HG03442 (cell line): ENCODE data around the gene RHOH.
A peak's percentile ranks its signal among the peaks of the same experiment; 100 is the strongest.

Source experiments
- ATAC-seq: cut with Tn5 transposase; IDR thresholded peaks from one replicate; pipeline ENCODE4 v1.9.1; 2021; ENCODE audit warnings: mild to moderate bottlenecking, moderate library complexity; ENCODE audit not compliant: unreplicated experiment

The RHOH gene

DNA sequence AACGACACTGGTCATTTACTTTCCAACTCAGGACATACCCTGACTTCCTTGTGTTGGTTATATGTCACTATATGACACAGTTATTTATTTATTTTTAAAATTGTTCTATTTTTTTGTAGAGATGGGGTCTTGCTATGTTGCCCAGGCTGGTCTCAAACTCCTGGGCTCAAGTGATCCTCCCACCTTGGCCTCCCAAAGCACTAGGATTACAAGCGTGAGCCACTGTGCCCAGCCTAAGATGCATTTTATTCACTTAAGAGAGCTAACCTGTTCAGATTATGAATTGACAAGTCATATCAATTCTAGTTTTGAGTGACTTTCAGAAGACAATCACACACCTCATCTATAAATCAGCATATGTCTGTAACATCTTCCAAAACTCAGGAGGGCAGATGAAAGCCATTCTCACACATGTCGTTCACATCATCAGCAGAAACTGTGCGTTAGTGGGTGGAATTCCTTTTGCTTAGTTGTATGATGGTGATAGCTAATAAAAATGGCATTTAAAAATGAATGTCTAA is 9.4 kb upstream of the RHOH start:
- no peak for ATAC-seq

DNA sequence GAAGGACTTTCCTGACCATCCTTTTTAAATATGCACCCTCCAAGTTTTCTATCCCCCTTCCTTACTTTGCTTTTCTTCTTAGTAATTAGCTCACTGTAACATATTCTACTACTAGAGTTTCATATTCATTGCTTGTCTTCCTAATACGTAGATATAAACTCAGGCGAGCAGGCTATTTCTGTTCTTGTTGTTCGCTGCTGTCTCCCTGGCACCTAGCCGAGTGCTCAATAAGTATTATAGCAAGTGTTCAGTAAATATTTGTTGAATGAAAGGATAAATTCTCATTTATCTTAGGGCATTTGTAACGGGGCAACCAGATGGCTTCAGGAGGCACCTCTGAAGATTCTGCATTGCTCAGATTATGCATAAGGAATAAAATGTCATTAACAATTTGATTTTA is 6.8 kb upstream of the RHOH start:
- no peak for ATAC-seq

DNA sequence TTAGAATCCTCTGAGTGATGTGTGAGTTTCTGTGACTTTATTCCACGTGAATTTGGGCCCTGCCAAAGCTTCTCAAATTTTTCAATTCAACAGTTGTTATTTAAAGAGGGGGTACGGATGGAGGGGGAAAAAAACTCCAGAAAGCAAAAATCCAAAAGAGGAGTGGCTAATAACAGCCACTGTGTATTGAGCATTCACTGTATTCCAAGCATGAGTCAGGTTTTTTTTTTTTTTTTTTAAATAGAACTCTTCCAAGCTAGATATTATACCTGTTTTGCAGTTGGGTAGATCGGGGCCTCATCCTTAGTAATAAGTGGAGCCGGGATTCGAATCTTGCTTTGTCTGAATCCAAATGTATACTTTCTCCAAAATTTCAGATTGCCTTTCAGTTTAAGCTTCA is 6.4 kb upstream of the RHOH start:
- no peak for ATAC-seq

DNA sequence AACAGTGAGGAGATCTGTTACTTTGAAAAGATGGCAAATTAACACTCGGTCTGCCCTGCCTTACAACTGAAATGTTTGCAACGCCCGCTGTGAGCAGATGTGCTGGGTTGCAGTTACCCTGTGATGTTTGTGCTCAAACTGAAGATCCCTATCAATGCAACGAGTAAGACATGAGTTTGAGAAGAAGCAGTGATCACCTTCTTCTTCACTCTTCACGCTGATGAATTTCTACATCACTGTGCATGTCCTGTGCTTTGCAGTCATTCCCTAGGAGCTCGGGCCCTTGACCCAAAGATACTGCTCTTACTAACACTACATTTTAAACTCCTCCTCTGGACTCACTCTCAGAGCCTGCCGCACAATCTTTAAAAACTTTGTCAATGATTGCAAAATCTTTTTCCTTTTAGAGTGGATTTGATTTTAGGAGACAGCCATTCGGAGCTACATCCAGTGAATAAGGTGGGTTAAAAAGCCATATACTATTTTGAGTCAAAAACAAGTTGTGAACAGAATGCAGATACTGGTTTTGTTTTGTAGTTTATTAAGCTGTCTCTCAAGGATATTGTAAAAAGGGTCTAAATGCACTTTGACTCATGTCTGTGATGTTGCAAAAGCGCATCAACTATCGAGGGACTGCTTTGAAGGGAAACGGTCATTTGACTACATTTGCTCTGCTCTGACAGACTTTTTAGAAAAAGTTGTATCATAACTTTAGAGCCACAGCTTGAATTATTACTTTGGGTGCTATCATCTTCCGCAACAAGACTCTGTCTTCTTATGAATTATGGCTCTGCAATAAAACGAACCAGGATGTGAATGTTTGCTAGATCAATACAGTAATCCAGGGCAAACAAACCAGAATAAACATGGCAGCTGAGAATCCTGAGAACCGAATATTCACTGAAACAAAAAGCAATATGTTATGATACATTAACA is 5.7 kb upstream of the RHOH start:
- no peak for ATAC-seq

DNA sequence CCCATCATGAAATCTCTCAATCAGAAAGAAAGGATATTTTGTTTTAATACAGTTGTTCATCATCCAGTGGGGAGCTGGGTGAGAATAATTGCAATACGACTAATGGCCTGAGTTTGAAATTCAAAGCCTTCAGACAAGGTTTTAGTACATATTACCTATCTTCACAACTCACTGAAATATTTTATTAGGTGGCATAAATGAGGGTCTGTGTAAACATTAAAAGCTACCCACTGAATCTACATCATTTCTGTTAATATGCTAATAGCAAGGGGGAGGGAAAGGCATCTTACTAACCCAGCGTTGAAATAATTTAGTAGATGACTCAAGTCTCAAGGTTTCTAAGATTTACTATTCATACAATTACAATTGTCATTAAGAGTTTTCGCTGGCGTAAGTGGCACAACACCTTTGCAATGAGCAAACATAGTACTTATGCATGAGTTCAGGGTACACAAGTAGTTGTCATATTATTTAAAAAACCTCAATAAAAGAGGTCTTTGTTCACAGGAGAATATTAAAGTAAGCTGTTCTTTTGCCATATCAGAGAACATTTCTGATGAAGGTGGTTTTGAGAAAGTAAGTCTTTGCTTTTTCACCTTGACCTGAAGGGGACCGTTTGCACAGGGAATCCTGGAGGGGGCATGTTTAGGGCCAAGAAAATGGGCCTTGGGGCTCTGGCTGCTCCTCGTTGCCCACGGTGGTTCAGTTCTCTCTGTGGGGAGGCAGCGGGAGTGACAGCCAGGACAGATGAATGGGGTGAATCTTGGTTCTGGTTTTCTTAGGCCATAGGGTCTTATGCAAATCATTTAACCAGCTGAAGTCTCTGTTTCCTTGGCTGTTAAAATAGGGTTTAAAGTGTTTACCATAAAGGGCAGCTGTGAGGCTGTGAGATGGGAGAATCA is 4.5 kb upstream of the RHOH start:
- peak; percentile 34 for ATAC-seq

DNA sequence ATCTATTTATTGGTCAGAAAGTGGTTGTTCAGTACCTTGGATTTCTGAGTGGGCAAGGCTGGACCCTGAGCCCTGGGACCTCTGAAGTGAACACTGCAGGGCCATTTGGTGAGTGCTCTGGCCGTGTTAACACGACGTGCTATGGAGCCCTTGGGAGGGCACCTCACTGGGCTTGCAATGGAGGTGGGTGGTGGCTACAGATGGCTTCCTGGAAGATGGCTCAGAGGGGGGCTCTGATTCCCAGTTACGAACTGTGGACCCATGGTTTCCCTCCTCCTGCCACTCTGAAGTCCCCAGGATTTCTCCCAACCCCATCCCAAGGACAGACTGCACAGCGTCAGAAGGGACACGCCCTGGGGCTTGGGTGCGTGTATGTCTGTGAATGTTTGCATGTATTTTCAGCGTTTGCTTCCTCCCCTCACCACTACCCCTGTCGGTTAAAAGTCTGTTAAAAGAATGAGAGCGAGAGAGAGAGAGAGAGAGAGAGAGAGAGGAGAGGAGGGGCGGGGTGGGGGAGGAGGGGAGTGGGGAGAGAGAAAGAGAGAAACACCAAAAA is 3.7 kb upstream of the RHOH start:
- ATAC-seq, result peak; percentile 29

DNA sequence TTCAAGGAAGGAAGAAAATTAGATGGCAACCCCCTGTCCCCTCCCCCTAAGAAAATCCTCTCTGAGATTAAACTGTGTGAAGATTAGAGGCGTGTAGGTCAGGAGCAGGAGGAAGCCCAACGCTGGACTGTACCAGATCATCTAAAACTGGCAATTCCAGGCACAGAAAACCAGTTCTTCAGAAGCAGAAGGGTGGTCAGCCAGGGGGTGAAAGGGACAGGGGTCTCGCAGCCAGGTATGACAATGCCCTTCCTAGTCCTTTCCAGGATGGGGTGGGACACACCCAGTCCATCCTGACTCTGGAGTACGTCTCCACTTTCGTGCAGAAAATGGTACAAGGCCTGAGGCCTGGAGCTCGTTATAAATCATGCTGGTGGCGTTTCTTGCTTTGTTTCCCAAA is 3.3 kb upstream of the RHOH start:
- no peak for ATAC-seq

DNA sequence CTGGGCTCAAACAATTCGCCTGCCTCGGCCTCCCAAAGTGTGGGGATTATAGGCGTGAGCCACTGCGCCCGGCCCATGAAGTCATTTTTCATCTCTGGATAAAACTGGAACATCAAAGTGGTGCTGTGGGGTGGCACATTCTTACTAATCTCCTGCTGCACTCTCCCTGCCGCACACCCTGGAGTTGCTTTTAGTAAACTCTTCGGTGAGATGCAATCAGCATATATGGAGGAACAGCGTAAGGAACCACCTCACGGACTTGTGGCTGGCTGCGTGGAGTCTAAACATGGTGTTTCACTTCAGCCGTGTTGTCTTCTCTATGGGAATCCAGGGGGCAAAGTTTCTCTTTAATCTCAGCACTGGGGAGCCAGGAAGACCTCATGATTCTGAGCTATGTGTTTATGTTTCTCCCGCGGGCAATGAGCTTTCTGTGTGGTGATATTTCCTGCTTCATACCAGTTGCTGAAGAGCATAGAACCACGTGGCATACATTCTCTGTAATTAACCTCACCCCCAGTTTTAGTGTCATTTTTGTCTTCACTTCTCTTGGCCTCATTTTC is 2.1 kb upstream of the RHOH start:
- ATAC-seq, result no peak

DNA sequence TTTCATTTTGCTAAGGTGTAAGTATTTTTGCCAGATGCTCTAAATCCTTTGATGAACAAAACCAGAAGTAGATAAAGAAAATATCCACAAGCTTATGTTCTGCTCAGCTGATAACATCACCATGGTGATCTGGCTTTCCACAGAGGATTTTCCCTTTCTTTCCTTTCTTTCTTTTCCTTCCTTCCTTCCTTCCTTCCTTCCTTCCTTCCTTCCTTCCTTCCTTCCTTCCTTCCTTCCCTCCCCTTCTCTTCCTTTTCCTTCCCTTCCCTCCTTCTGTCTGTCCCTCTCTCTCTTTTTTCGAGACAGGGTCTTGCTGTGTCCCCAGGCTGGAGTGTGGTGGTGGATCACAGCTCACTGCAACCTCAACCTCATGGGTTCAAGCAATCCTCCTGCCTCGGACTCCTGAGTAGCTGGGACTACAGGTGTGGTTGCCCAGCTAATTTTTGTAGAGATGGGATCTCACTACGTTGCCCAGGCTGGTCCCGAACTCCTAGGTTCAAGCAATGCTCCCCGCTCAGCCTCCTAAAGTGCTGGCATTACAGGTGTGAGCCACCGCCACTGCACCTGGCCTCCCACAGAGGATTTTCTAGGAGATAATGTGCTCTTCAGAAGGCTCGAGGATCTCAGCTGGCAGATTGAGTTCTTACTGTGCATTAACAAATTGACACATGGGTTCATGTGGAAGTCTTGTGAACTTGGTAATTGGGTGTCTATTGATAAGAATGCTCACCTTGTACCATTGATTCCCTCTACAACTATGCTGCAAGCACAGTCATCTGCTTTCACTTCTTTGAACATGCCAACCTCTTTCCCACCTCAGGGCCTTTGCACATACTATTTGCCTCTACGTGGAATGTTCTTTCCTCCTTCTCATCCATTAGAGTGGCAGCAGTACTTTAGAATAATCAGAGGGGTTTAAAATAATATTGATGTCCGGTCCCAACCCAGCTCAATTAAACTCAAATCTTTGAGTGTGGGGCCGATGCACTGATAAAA is 1.4 kb upstream of the RHOH start:
- no peak for ATAC-seq

DNA sequence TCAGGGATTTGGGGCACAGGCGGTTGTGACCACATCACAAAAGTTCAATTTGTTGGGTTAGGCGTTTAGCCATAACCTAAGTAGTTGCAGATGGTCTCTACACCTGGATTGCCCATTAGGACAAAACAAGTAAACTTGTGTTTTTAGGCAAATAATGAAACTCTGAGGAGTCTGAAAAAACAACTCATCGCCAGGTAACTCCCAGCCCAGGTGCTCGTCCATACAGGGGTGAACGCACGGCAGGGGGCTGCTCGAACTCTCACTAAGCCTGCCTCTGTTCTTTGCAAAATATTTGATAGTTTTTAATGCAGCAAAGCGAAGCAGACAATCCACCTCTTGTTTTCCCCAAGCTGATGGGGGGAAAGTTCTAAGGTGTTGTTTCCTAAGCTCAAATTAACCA is 559 bp upstream of the RHOH start:
- ATAC-seq, result no peak

DNA sequence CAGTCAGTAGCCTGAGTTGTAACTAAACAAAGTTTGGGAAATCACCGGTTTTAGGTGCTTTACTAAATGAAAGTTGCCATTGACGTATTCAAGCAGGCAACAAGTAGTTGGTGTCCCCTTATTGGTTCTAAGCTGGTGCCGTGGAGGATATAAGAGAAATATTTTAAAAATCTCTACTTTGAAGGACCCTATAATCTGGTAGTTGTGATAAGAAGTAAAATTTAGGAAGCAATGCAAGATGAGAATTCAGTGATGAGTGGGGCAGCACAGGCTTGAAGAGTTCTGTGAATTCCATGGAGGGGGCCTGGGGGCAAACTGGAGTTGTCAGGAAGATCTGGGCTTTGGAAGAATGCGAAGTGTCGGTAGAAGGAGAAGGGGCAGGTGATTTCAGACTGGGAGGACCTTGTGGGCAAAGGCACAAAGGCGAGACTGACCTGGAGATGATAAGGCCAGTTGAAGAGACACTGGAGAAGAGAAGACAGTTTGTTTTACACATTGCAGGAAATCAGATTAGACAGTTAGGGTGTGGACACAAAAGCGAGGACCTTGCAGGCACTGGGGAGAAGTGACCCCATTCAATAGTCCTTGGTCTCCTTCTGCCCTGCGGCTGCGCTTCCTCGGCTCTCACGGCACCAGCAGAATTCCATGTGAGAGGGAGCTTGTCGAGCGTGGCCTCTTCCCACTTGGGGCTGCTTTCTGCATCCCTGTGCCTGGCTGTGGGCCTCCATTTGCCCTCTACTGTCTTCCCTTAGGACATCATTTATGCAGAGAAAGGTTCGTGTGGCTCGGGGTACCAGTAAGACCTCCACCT is 1.3 kb downstream of the RHOH start:
- no peak for ATAC-seq

DNA sequence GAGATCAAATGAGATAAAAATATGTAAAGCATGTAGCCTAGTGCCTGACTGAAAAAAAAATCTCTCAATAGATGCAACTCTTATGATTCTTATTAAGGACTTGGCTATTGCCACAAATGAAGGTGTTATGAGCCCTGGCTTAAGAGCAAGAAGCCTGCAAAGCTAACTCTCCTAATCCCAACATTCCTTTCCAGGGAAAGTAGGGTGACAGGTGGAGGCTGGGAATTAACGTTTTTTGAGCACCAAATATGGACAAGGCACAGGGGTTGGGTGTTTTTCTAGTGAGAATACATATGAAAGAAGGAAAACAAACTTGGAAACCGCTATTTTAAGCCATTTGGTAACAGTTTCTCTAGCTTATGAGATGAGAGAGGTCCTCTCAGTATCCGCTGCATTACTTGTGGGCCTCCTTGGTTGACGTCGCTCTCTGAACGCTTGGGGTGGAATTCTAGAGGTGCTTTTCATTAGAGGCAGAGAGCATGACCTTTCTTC is 2.4 kb downstream of the RHOH start:
- ATAC-seq, result no peak

DNA sequence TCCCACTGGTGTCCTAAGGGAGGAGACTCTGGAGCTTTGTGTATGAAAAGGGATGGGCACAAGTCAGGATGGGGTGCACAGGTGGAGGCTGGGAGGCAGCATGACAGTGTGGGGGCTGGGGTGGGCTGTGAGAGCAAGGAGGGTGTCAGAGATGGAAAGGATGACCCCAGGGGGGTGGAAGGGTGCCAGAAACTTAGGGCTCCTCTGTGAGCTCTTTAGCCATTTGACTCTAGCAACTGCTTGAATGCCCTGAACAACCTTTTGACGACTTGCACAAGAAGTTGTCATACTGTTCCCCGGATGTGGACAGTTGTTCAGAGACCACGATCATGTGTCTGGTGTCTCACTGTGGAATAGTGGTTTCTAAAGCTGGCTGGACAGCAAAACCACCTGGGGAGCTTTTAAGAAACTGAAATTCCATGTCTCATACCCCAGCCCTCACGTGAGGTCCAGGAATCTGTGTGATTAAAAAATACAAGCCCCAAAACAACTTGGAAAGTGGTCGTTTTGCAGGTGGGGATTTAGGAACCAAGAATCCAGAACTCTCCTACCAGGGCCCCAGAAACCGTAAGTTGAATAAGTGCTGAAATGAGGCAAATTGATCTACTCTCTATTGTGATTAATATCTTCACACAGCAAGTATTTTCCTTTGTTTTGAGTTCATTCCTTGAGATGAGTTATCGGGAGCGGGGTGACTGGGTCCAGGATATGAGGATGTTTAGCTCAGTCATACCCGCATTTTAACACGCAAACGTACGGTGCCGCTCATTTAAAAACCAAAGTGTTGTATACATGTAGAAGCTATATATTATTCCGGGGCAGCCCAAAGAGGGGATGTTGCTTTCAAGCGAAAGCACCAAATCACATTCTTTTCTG is 3.4 kb downstream of the RHOH start:
- ATAC-seq, result peak; percentile 60

DNA sequence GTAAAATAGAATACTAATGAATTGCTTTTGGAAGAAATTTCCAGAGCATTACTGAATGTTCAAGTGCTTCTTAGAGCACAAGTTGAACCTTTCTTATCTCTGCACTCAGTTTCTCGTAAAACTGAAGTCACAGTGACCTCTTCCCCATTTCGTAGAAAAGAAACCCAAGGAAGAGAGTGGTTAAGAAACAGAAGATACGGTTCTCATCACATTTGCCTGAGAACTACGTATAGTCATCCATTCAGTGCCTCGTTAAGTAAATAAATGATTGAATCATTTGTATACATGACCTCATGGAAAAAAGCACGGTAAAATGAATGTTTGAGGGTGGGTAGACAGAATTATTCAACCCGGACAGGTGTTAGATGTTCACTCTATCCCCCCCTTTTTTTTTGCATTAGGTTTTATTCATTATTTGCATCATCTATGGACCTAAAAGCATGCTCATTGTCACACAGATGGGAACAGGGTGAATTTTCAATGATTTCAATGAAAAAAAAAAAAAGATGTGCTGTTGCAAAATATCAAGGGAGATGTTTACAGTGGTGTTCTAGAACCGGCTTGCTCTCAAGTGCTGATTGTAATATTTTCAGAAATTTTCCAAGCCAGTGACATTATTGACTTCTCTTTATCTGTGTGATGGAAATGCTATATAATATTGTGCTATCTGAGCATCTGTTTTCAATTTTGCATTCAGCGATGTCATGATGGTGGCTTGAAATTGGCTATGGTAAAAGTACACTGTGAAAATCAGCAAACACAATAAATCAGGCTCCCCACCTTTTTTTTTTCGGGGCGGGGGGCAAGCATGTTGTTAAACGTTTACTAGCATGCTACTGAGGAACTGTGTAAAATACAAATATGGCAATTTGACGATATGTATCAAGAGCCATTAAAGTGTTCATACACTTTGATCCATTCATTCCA is 4.3 kb downstream of the RHOH start:
- ATAC-seq, result no peak

DNA sequence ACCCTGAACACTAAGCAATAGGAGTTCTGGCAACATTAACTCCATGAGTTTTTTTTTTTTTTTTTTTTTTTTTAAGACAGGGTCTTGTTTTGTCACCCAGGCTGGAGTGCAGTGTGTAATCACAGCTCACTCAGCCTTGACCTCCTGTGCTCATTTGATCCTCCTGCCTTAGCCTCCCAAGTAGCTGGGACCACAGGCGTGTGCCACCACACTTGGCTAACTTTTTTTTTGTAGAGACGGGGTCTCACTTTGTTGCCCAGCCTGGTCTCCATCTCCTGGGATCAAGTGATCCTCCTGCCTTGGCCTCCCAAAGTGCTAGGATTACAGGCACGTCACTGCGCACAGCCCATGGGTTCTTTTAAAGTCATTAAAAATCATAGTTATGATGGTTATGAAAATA is 5.1 kb downstream of the RHOH start:
- no peak for ATAC-seq

DNA sequence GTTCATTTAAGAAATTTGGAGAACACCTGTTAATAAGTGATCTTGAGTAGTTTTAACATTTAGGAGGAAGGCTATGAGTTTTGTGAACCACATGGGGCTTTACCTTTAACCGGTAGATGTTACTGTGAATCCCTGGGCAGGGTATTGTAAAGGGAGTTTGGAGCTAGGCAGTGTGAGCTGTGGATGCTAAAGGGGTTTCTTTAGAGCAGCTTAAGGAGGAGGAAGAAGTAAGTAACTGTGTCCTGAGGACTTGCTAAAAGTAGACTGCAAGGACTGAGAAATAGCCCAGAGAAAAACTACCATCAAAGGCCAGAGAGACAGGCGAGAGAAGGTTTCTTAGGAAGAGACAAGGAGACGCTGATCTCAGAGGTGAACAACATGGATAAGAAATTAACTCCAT is 5.6 kb downstream of the RHOH start:
- ATAC-seq, result no peak
